ENCODE results near the gene SGSM2.

Gene SGSM2

GRCh38 chr17:2399572-2400473 is 62.5 kb downstream of the SGSM2 start:
- peak; percentile 77 to 94 for DNase-seq (ENCODE audit: low read depth in 2 of 2)

GRCh38 chr17:2400474-2400866 is 63.2 kb downstream of the SGSM2 start:
- DNase-seq (ENCODE audit: low read depth in 2 of 2): peak; percentile 38 to 48

- DNase-seq (ENCODE audit: low read depth in 2 of 2): peak; percentile 89 to 95
Measured at GRCh38 chr17:2400877-2401425, 63.6 kb downstream of the SGSM2 start, which contains the start of gene MNT. TSS of gene MNT (minus strand) at chr17:2401060. CDS start at chr17:2400712, 348 bp downstream.

DNA sequence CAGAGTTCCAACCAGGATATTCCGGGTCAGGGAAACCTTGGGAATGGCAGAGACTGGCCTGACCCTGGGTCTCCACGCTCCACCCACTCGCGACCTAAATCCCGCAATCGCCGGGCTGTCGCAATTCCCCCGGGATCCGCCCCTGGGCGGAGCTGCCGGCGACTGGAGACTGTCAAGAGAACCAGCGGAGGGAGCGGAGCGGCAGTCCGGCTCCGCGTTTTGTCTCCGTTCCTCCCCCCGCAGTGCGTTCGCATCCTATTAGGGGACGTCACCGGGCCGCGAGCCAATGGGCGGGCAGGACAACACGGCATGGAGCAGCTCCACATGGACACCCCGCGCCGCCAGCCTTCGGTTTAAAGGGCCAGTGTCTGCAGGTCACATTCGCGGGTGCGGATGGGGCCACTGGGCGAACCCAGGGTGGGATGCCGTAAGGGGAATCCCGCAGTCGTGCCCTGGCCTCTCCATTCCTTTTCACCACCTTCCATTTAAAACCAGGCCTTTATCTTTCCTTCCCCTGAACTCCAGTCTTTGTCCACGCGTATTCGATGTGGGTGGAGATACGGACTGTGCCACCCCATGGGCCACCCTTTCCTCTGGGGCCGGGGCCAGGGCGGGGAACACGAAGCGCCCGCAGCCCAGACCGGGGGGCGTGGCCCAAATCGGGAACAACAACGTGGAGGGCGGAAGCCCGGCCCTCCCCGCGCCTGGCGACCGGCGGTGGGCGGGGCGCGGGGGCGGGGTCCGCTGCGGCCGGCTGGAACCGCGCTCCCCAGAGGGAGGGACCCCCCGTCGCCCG is 64.3 kb downstream of the SGSM2 start:
- DNase-seq (ENCODE audit: low read depth in 2 of 2): peak; percentile 99 to 100

DNA sequence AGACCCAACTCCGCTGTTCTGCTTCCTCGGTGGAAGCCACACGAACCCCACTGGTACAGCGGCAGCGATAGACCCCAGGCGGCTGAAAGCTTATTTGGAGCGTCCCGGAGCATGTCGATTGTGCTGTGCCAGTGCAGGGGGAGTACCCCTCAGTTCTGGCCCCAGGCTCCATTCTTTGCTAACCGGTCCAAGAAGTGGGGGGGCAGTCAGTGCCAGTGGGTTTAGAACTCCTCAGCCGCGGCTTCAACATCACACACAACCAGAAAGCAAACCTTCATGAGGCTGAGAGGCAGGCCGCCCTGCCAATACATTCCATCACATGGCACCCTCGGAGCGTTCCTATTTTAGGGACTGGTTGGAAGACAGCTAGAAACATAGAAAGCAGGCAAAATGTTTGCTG is 65.2 kb downstream of the SGSM2 start:
- DNase-seq (ENCODE audit: low read depth in 2 of 2): no peak

GRCh38 chr17:2403044-2403443 is 65.7 kb downstream of the SGSM2 start:
- DNase-seq (ENCODE audit: low read depth in 2 of 2): no peak

- no peak for DNase-seq (ENCODE audit: low read depth in 2 of 2)
Measured at GRCh38 chr17:2405247-2405926, 68.1 kb downstream of the SGSM2 start.

DNA sequence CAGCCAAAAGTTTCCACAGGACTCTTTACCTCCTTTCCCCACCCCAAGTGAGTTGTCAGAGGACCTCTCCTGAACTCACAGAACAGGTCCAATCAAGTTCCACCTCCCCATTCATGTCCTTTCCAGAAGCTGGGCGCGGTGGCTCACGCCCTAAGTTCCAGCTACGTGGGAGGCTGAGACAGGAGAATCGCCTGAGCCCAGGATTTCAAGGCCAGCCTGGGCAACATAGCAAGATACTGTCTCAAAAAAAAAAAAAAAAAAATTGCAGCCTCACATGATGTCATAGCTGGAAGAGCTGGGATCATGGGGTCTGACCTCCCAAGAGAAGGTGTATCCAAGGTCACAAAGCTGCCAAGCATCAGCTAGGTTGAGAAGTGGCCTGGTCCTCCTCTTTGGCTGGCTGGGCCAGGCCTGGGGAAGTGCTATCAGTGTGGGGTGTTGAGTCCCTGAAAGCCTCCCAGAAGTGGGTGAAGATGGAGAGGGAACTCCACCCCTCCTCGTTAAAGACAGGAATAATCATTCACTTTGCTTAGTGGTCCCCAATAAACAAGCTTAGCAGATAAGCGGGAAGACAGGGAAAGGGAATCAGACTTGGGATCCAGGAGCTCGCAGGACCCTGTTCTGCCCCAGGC is 69.1 kb downstream of the SGSM2 start:
- DNase-seq (ENCODE audit: low read depth in 2 of 2): no peak

DNA sequence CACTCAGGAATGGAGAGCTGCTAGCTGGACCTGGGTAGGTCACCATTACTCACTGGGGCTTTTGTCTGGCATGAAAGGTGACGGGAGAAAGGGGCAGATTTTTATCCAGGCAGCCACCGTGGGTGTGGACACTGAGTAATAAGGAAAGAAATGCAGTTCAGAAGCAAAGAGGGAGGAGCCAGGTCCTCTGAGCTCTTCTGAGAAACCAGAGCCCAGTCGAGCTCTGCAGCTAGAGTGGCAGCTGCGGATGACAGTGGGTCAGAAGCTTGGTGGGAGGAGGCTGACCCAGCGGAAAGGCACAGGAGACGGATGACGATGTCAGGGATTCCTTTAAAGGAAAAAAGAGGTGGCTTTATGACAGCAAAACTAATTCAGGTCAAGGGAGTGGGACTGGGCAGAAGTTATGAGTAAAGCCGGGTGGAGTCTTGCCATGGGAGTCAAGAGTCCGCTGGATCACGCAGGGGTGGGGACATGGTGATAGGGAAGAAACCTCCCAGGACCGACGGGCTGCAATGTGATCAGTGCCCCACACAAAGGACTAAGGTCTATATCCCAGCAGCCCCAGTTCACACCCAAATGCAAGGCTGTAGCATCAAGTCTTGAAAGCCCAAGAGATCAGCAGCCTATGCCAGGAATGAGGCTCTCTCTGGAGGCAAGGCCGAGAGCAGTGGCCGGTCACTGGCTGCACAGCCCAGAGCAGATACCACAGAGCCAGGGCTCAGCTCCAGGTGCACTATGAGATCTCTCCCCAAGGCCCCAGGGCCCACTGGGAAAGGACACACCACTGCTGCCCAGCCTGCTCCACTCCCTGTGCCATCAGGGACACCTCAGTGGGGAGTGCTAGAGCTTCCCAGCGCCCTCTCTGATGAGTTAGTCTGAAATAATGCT is 69.8 kb downstream of the SGSM2 start:
- no peak for DNase-seq (ENCODE audit: low read depth in 2 of 2)

DNA sequence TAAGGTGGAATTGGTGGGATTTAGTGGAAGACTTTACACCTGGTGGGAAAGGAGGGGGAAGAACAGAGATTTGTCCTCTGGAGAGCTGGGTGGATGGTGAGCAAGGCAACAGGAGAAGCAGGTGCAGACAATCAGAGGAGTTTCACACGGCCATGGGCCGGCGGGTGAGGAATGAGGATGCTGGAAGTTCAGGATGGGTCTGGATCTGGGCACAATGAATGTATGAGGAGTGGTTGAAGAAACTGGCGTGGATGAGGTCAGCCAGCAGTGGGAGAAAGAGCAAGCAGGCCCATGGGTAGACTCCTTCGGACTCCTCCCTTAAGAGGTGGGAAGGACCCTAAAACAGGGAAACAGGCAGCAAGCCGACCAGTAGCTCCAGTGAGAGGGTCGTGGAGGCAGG is 73.7 kb downstream of the SGSM2 start:
- DNase-seq (ENCODE audit: low read depth in 2 of 2): no peak

DNA sequence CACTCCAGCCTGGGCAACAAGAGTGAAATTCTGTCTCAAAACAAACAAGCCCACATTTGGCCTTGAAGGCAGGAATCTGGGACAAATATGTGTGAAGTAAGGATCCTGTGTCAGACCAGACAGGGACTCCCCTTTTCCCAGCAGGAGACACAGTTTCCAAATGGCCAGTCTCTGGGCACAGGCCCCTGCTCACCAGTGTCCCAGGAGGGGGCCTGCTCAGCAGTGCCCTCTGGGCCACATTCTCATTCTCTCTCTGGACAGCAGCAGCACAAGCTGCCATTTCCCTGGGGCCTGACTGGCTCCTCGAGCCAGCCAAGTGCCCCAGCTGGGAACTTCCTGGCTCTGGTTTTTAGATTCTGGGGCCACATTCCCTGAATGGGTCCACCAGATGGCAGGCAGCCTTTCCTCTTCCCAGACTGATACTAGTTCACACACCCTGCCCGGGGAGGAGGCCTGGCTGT is 75.3 kb downstream of the SGSM2 start:
- DNase-seq (ENCODE audit: low read depth in 2 of 2): no peak

- DNase-seq (ENCODE audit: low read depth in 2 of 2): no peak
Measured at GRCh38 chr17:2414446-2415064, 77.3 kb downstream of the SGSM2 start.

GRCh38 chr17:2415081-2415480 is 77.8 kb downstream of the SGSM2 start:
- no peak for DNase-seq (ENCODE audit: low read depth in 2 of 2)

DNA sequence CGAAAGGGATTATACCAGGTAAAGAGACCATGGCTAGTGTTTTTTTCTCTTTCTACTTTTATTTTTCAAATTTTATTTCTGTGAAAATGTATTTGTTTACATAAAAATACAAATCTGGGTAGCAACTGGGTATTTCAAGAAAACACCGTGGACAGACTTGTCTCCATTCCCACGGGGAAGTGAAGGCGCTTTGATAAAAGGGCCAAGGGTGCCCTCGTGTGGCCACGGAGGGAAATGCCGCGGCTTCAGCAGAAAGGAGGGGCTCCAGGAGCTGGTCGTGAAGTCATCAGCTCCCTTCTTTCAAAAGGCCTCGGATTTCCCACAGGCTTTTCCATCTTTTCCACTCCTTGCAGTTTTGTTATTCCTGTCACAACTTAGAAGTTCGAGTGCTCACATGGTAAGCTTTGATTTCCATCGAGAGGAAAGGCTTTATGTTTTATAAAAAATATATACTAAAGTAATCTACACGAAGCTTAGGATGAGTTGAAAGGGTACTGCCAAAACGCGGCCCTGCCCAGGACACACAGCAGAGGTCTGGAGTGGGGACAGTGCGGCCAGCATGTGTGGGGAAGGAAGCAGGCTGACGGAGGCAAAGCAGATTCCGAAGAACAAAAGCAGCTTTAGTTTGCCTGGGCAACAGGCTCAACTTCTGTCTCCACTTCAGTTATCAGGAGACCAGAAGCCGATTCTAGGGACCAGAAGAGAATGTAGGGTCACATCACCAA is 78.9 kb downstream of the SGSM2 start:
- peak; percentile 70 to 77 for DNase-seq (ENCODE audit: low read depth in 2 of 2)

GRCh38 chr17:2418572-2418971 is 81.3 kb downstream of the SGSM2 start:
- no peak for DNase-seq (ENCODE audit: low read depth in 2 of 2)

DNA sequence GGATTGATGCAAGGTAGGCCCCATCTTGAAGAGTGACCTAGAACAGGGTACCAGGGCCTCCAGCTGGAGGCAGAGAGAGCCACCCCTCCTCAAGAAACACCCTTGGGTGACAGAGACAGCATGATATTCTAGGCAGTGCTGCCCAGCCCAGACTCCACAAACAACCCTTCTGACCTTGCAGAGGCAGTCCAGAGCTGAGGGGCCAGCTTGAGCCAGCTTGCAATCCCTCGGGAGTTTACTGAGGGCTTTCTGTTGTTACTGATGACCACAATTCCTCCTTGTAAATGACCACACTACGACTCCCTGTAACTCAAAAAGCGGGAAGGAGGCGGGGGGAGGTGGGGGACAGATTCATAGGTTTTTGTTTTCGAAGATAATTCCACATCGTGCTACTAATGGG is 82.2 kb downstream of the SGSM2 start:
- DNase-seq (ENCODE audit: low read depth in 2 of 2): no peak

- DNase-seq (ENCODE audit: low read depth in 2 of 2): no peak
Measured at GRCh38 chr17:2420176-2420575, 82.9 kb downstream of the SGSM2 start.

- no peak for DNase-seq (ENCODE audit: low read depth in 2 of 2)
Measured at GRCh38 chr17:2421315-2422147, 84.2 kb downstream of the SGSM2 start.

Data from stimulated activated CD8-positive, alpha-beta memory T cell treated with anti-CD3 and anti-CD28 coated beads, Interleukin-7, amount 100 ng/mL, for 4 hours (primary cell).